HFFc6 (cell line): Measurements from ENCODE around the gene FUT7. TPM values are rescaled to one million over a fixed set of nuclear protein-coding genes. Genes with fewer than 3 reads are reported as not detected.
"Not testable (repeated sequence)": the region's sequence is repeated elsewhere in the genome, so short reads cannot be mapped to it uniquely, and the experiment has no call there.

Experiments used
- DNase-seq: peaks from one replicate; pipeline ENCODE4 v3.0.0-alpha.2; 2018
- H3K27ac Mint-ChIP-seq: 2 replicates; pipeline ENCODE4 v1.8.0; 2020; ENCODE audit warnings: mild to moderate bottlenecking, mixed read lengths
- H3K27me3 Mint-ChIP-seq: 2 replicates; pipeline ENCODE4 v1.8.0; 2021; ENCODE audit warnings: mild to moderate bottlenecking, moderate library complexity, mixed read lengths; ENCODE audit not compliant: insufficient read depth
- H3K36me3 Mint-ChIP-seq: 2 replicates; pipeline ENCODE4 v1.8.0; 2021; ENCODE audit warnings: low read depth, mixed read lengths
- H3K4me1 Mint-ChIP-seq: 2 replicates; pipeline ENCODE4 v1.8.0; 2020; ENCODE audit warnings: low read depth, mixed read lengths
- H3K4me3 Mint-ChIP-seq: 2 replicates; pipeline ENCODE4 v1.8.0; 2020; ENCODE audit warnings: mild to moderate bottlenecking, moderate library complexity, mixed read lengths
- H3K9me3 Mint-ChIP-seq: 2 replicates; pipeline ENCODE4 v1.8.0; 2020; ENCODE audit warnings: mild to moderate bottlenecking, mixed read lengths
- total RNA-seq, 6 experiments: library from RNA; stranded (reverse); fragmentation: NEBNext Ultra II Directional; extraction: Animal tissue kit (Norgen Biotek cat#: 25700); gene quantifications; 2 replicates in 1 of 6; 3 replicates in 5 of 6; pipeline ENCODE4 v1.2.3, GENCODE V29; 2021
- TF ChIP-seq, protein P1 (sequence below): fragments of 200-600 bp; sonication (generic); IDR thresholded peaks from 2 replicates; pipeline ENCODE4 v1.5.0; 2021; ENCODE audit warnings: antibody characterized with exemption, mild to moderate bottlenecking

Gene FUT7
- total RNA-seq, 6 experiments from 2014 or later = not detected

DNA sequence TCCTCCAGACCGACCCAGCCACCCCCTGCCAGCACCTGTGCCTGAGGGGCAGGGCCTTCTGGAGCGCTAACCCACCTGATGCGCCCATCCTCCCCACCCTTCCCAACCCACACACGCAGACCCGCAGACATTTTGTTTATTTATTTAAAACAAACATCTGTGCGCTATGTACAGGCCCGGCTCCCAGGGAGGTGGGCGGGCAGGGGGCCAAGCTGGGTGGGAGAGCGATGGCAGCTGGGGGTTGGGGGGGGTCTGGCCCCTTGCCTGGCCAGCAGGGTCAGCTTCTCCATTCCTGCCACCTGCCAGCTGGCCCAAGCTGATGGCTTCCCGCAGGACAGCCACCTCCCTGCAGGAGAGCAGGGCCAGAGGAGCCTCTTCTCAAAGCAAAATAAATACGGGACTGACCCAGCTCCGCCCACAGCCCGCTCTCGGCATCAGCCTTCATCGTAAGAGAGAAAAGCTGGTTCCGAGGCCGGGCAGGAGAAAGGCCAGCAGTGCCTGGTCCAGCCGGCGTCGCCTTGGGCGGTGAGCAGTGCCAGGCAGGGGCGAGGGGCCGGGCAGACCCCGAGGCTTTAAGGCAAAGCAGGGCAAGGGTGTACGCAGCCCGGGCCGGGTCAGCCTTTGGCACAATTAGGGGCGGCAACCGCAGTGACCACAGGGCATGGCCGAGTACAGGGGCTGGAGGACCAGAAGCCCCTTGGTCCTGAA is 24.6 kb downstream of the FUT7 start:
- no peak overlapping the region for H3K27ac Mint-ChIP-seq
- no peak overlapping the region for H3K4me3 Mint-ChIP-seq
- no peak for DNase-seq
- no peaks in the 10 kb centered on the region for H3K4me1 Mint-ChIP-seq
- TF ChIP-seq, protein P1, sequence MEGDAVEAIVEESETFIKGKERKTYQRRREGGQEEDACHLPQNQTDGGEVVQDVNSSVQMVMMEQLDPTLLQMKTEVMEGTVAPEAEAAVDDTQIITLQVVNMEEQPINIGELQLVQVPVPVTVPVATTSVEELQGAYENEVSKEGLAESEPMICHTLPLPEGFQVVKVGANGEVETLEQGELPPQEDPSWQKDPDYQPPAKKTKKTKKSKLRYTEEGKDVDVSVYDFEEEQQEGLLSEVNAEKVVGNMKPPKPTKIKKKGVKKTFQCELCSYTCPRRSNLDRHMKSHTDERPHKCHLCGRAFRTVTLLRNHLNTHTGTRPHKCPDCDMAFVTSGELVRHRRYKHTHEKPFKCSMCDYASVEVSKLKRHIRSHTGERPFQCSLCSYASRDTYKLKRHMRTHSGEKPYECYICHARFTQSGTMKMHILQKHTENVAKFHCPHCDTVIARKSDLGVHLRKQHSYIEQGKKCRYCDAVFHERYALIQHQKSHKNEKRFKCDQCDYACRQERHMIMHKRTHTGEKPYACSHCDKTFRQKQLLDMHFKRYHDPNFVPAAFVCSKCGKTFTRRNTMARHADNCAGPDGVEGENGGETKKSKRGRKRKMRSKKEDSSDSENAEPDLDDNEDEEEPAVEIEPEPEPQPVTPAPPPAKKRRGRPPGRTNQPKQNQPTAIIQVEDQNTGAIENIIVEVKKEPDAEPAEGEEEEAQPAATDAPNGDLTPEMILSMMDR = no peak
- no peaks in the 10 kb centered on the region; the same call in 1 of the 2 replicates for H3K9me3 Mint-ChIP-seq
- peaks cover 7% of the 10 kb centered on the region; the same call in 1 of the 2 replicates for H3K36me3 Mint-ChIP-seq
- H3K27me3 Mint-ChIP-seq = no peaks in the 10 kb centered on the region

DNA sequence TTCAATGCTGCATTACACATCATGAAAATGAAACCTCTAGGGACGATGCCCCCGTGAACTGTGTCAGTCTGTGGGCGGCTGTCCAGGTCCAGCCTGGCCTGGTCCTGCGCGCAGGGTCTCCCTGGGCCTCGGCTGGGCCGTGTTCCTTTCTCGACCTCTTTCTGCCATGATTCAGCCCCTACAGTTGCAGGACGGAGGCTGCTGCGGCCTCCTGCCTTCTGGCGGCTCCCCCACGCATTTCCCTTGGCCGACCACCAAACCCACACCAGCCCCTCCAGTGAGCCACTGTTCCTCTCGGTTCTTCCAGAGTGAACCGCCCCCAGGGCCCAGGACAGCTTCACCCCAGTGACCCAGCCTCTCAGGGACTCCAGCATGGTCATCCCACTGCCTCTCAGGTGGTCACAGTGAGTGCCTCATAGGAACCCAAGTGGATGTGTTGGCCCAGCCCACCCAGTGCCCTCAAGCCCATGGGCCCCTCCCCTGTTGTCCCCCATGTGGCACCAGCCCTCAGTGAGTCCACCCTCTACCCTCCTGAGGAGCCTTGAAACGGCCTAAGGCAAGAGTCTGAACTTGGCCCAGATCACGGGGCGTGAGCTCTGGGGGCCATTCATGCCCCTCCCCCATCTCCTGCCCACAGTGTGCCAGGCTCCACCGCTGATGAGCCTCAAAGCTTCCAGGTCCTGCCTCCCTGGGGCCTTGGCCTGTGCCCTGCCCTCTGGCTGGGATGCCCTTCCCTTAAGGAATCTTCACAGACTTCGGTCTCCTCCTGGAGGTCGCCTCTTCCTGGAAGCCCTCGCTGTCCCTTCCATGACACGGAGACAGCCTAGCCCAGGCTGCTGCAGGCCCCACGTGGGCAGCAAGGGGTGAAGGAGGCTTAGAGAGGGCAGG is 25.5 kb downstream of the FUT7 start:
- Mint-ChIP-seq H3K4me1 (no peaks in the 10 kb centered on the region), H3K27ac (no peak overlapping the region), H3K9me3 (no peaks in the 10 kb centered on the region; the same call in 1 of the 2 replicates), H3K4me3 (no peak overlapping the region), H3K36me3 (peaks cover 1% of the 10 kb centered on the region; the same call in 1 of the 2 replicates), H3K27me3 (no peaks in the 10 kb centered on the region)
- TF ChIP-seq, protein P1 = no peak
- DNase-seq = no peak

DNA sequence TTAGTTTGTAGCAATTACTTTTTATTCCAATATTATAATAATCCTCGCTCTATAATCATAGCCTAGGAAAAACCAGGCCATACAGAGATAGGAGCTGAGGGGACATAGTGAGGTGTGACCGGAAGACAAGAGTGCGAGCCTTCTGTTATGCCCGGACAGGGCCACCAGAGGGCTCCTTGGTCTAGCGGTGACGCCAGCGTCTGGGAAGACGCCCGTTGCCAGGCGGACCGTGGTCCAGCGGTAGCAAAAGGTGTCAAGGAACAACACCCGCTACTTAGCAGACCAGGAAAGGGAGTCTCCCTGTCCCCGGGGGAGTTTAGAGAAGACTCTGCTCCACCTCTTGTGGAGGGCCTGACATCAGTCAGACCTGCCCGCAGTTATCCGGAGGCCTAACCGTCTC is 27.6 kb downstream of the FUT7 start:
- not testable (repeated sequence) for H3K27ac Mint-ChIP-seq, H3K9me3 Mint-ChIP-seq, H3K27me3 Mint-ChIP-seq, H3K4me3 Mint-ChIP-seq, DNase-seq, H3K36me3 Mint-ChIP-seq
- TF ChIP-seq, protein P1 = peak; percentile 70
- H3K4me1 Mint-ChIP-seq = peaks cover 11% of the 10 kb centered on the region

DNA sequence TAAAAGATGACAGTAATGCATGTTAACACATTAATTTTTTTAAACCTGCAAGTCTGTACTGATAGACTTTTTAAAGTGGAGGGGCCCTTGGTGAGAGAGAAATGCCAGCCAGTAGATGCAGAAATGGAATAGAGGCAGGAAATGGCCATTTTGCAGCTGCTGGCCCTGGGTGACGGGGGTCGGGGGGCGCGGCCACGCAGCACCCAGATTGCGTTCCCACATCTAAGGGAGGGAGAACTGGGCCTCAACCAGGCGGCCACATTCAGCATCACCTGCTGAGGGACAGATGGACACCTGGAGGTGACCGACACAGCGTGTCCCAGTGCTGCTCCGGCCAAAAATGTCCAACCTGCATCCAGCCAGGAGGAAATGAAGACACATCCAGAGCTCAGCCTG is 29.2 kb downstream of the FUT7 start:
- Mint-ChIP-seq H3K9me3 (no peaks in the 10 kb centered on the region; the same call in 1 of the 2 replicates), H3K4me3 (no peak overlapping the region), H3K27ac (no peak overlapping the region), H3K27me3 (no peaks in the 10 kb centered on the region), H3K4me1 (peaks cover 20% of the 10 kb centered on the region), H3K36me3 (no peaks in the 10 kb centered on the region)
- TF ChIP-seq, protein P1 = no peak
- no peak for DNase-seq

DNA sequence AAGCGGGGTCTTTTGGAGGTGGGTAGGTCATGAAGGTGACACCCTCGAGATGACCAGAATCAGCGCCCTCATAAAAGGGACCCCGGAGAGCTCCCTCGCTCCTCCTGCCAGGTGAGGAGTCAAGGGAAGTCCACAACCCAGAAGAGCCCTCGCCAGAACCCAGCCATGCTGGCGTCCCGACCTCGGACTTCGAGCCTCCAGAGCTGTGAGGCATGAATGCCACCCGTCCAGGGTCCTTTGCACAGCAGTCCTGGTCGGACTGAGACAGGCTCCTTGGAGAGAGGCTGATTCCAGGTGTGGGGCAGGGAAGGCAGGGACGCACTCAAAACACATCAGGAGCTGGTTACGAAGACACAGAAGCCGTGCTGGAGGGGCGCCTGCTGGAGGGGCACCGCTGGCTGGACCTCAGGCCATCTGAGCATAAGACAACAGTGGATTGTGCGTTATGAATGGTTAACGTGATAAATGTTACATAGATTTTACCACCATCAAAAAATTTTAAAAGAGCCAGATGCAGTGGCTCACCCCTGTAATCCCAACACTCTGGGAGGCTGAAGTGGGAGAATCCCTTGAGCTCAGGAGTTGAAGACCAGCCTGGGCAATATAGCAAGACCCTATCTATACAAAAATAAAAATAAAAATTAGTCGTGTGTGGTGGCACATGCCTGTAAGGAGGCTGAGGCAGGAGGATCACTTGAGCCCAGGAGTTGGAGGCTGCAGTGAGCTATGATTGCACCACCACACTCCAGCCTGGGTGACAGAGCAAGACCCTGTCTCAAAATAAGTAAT is 29.8 kb downstream of the FUT7 start:
- TF ChIP-seq, protein P1 = no peak
- H3K36me3 Mint-ChIP-seq = no peaks in the 10 kb centered on the region

More for the DNA sequence above, 29.8 kb downstream of the FUT7 start:
- Mint-ChIP-seq H3K27me3 (no peaks in the 10 kb centered on the region), H3K4me3 (no peak overlapping the region), H3K4me1 (peaks cover 23% of the 10 kb centered on the region), H3K9me3 (no peaks in the 10 kb centered on the region; the same call in 1 of the 2 replicates), H3K27ac (no peak overlapping the region)
- no peak for DNase-seq
